Measurements from ENCODE around the gene KLHL18. TPM values are rescaled to one million over a fixed set of nuclear protein-coding genes. Genes with fewer than 3 reads are reported as not detected.

KLHL18 gene
- total RNA-seq, 1 experiment from 2014 or later: 14.1 TPM

DNA sequence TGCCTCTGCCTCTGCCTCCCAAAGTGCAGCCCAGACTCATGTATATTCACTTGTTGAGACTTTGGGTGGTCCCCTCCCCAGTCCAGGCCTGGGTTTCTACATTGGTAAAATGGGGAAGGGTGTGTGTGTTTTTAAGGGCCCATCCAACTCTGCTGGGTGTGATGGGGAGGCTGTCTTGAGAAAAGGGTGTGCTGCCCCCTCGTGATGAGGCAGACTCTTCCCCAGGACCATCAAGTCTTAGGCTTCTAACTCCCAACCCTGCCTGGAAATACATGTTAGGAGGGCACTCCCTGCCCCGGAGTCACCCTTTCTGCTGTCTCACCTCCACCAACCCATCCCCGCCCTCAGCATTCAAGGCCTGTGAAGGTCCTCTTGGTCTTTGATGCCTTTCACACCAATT is 93.6 kb downstream of the KLHL18 start:
- no peak for DNase-seq
- Histone ChIP-seq H3K4me3 (ENCODE audit: insufficient read depth, low read depth, low read length) (no peak overlapping the region), H3K36me3 (replicated peaks; ENCODE audit: control insufficient read depth, insufficient read depth, low read length) (no peaks in the 10 kb centered on the region), H3K27me3 (ENCODE audit: control insufficient read depth, insufficient read depth, low read length) (no peaks in the 10 kb centered on the region)

DNA sequence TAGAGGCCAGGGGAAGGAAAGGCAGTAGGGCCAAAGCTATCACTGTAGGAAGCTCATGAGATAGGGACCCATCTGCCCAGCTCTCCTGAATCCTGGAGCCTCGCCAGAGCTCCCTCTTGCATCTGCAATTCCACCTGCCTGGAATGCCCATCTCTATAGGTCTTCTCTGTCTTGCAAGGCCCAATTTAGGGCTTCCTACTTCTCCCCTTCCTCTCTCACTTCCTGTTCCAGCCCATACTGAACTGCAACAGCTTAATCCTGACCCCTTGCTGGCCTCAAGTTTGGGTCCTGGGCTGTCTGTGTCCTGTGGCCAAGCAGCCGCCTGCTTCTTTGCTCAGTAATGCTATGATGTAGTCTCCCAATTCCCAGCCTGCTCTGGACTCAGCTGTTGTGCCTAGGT is 94.4 kb downstream of the KLHL18 start:
- Histone ChIP-seq H3K4me3 (ENCODE audit: insufficient read depth, low read depth, low read length) (no peak overlapping the region), H3K36me3 (replicated peaks; ENCODE audit: control insufficient read depth, insufficient read depth, low read length) (no peaks in the 10 kb centered on the region), H3K27me3 (ENCODE audit: control insufficient read depth, insufficient read depth, low read length) (no peaks in the 10 kb centered on the region)
- no peak for DNase-seq

DNA sequence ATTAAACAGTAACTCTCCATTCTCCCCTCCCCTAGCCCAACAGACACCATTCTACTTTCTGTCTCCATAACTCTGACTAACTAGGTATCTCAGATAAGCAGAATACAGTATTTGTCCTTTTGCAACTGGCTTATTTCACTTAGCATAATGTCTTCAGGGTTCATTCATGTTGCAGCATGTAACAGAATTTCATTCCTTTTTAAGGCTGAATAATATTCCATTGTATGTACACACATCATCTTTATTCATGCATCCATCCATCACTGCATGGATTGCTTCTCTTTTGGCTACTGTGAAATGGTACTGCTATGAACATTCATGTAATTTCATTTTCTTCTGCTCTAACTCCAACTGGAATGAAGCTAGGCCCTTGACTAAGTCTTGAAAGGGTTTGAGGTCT is 96.1 kb downstream of the KLHL18 start:
- DNase-seq: no peak
- Histone ChIP-seq H3K27me3 (ENCODE audit: control insufficient read depth, insufficient read depth, low read length) (no peaks in the 10 kb centered on the region), H3K4me3 (ENCODE audit: insufficient read depth, low read depth, low read length) (no peak overlapping the region), H3K36me3 (replicated peaks; ENCODE audit: control insufficient read depth, insufficient read depth, low read length) (peaks cover 3% of the 10 kb centered on the region; the same call in 1 of the 2 replicates)

DNA sequence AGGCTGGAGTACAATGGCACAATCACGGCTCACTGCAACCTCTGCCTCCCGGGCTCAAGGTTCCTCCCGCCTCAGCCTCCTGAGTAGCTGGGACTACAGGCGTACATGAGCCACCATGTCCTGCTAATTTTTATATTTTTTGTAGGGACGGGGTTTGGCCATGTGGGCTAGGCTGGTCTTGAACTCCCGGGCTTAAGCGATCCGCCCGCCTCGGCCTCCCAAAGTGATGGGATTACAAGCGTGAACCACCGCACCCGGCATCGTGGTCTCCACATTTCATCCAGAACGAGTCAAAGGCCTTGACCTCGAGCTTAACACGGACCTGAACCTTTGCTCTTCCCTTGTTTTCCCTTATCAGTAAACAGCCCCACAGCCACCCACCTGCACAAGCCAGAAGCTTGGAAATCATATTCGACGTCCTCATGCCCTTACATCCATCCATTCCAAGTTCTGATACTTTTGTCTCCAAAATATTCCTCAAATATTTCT is 96.7 kb downstream of the KLHL18 start:
- Histone ChIP-seq H3K27me3 (ENCODE audit: control insufficient read depth, insufficient read depth, low read length) (no peaks in the 10 kb centered on the region), H3K4me3 (ENCODE audit: insufficient read depth, low read depth, low read length) (peak overlapping the region; percentile 93; the same call in 1 of the 2 replicates)
- DNase-seq: no peak

DNA sequence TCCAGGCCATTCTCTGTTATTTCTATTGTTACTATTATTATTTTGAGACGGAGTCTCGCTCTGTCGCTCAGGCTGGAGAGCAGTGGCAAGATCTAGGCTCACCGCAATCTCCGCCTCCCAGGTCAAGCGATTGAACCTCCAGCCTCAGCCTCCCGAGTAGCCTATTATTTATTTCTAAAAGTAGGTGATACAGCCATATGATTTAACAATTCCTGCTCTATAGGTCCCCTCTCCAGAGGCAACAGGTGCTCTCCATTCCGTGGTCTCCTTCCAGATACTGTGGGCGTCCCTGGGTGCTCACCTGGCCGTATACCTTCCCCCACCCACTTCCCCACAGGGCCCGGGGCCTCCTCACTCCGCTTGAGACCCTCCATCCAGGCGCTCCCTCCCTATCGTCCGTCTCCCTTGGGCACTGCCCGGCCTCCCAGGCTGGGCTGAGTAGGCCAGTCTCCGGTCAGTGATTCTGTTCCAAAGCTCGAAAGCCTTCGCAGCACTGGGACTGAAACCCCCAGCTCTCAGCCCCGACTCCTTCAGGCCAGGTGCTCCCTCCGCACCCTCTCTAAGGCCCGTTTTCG is 97.4 kb downstream of the KLHL18 start:
- Histone ChIP-seq H3K4me3 (ENCODE audit: insufficient read depth, low read depth, low read length) (peak overlapping the region; percentile 93), H3K36me3 (replicated peaks; ENCODE audit: control insufficient read depth, insufficient read depth, low read length) (peaks cover 3% of the 10 kb centered on the region; the same call in 1 of the 2 replicates), H3K27me3 (ENCODE audit: control insufficient read depth, insufficient read depth, low read length) (no peaks in the 10 kb centered on the region)
- no peak for DNase-seq

More for the DNA sequence above, 96.7 kb downstream of the KLHL18 start:
- H3K36me3 ChIP-seq (replicated peaks; ENCODE audit: control insufficient read depth, insufficient read depth, low read length): peaks cover 3% of the 10 kb centered on the region; the same call in 1 of the 2 replicates

DNA sequence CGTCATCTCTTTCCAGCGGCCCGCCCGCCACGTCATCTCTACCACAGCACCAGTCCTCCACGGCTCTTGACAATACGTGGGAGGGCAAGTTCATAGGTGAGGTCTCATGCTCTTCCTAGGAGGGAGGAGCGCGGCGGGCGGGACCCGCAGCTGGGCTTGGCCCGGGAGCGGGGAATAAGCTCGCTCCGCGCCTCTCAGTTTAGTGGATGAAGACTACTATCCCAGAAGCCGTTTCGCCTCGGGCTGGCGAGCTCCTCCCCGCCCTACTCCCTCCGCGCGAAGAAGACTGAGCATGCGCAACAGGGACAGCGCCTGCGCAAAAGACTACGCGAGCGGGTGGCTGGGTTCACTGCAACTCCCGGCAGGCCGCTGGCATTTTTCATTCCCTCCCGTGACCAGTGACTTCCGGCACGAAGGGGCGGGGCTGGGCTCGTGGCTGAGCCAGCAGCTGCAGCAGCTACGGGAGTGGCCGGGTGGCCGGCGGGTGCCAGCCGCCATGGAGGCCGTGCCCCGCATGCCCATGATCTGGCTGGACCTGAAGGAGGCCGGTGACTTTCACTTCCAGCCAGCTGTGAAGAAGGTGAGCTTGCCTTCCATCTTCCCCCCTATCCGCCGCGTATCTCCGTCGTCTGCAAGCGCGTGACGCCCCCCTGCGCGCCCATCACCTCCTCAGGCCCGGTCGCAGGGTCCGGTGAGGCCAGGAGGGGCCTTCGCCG is 98.0 kb downstream of the KLHL18 start, which contains the start of gene PTPN23:
Gene PTPN23, plus strand, starts transcription at position 421 of the 716 bp plus-strand sequence. Its CDS starts 76 bp downstream, at position 497.
- peaks cover 3% of the 10 kb centered on the region; the same call in 1 of the 2 replicates for H3K36me3 ChIP-seq (replicated peaks; ENCODE audit: control insufficient read depth, insufficient read depth, low read length)
- no peaks in the 10 kb centered on the region for H3K27me3 ChIP-seq (ENCODE audit: control insufficient read depth, insufficient read depth, low read length)
- peak; percentile 99 for DNase-seq
- H3K4me3 ChIP-seq (ENCODE audit: insufficient read depth, low read depth, low read length): peak within 1 kb of the TSS; percentile 93

DNA sequence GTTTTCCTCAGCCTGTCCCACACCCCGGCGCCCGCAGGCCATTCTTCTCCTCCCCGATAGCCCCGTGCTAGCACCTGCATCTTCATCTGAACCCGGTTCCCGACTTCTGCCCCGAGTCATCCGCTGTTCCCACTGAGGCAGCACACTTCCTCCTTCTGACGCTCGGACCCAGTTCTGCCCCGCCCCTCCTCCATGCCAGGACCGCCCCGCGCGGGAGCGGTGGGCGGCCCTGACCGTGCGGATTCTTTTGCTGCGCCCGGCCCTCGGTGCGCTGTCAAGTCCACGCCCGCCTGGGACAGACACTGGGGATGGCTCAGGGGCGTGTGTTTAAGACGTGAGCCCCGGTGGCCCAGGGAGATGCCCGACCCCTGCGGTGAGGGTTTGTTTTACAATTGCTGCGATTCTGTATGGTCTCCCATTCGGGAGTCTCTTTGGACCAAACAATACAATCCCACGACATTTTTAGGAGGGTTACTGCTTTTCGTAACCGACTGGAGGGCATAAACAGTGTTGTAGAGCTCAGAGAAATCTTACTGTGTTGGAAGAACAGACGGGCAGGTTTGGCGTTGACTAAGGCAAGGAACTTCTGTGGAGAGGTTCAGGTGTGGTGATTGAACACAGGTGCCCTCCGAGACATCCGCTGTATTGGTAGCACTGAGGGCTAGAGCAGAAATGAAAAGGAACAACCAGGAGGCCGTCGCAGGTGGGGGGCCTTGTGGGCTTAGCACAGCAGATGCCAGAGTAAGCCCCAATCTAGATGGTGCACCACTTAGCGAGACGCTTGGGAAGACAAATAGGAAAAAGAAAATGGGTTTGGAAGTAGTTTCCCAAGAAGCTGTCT is 98.8 kb downstream of the KLHL18 start:
- peak; percentile 95 for DNase-seq
- H3K27me3 ChIP-seq (ENCODE audit: control insufficient read depth, insufficient read depth, low read length): no peaks in the 10 kb centered on the region
- H3K36me3 ChIP-seq (replicated peaks; ENCODE audit: control insufficient read depth, insufficient read depth, low read length): peaks cover 3% of the 10 kb centered on the region; the same call in 1 of the 2 replicates
- peak overlapping the region; percentile 93 for H3K4me3 ChIP-seq (ENCODE audit: insufficient read depth, low read depth, low read length)

DNA sequence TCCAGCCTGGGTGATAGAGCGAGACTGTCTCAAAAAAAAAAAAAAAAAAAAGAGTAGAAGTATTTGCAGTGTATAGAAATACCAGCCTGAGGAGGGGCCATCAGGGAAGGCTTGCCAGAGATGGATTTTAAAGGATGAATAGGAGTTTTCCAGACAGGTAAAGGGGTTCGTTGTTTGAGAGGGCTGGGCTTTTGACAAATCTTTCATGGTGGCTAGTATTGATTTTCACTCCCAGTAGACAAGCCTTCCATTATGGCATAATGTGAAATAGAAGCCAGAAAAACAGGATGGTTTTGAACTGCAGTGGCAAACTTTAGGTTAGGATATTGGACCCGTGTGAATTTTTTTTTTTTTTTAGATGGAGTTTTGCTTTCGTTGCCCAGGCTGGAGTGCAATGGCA is 101.7 kb downstream of the KLHL18 start:
- no peak for DNase-seq
- Histone ChIP-seq H3K27me3 (ENCODE audit: control insufficient read depth, insufficient read depth, low read length) (no peaks in the 10 kb centered on the region), H3K4me3 (ENCODE audit: insufficient read depth, low read depth, low read length) (no peak overlapping the region), H3K36me3 (replicated peaks; ENCODE audit: control insufficient read depth, insufficient read depth, low read length) (peaks cover 3% of the 10 kb centered on the region; the same call in 1 of the 2 replicates)

DNA sequence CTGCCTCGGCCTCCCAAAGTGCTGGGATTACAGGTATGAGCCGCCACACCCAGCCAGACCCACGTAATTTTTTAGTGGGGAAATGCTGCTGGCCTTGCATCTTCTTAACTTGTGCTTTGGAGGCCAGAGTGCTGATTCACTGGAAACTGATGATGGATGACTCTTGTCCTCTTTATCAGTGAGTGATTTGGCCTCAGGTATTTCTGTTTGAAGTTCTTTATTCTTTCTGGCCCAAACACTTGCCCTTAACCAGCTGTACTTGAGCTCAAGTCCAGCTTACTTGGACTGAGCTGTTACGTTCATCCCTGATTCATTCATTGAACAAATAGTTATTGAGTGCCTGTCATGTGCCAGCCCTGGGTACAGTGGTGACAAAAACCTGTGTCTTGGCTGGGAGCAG is 102.3 kb downstream of the KLHL18 start:
- Histone ChIP-seq H3K36me3 (replicated peaks; ENCODE audit: control insufficient read depth, insufficient read depth, low read length) (peaks cover 3% of the 10 kb centered on the region; the same call in 1 of the 2 replicates), H3K27me3 (ENCODE audit: control insufficient read depth, insufficient read depth, low read length) (no peaks in the 10 kb centered on the region), H3K4me3 (ENCODE audit: insufficient read depth, low read depth, low read length) (no peak overlapping the region)
- no peak for DNase-seq

DNA sequence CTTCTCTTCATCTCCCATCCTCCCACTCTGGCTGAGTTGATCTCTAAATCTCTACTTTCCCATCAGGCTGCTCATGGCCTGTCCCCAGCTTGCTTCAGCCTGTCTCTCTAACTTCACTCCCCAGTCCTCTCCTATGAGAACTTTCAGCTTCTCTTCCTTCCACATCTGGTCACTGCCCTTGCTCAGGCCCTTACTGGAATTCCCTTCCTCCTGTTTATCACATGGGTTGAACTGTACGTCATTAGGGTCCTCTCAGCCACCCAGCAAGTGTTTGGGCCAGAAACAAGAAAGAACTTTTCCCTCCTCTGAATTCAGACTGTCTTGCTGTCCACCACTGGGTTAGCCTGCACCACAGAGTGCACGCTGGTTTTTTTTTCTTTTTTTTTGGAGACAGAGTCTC is 103.1 kb downstream of the KLHL18 start:
- H3K36me3 ChIP-seq (replicated peaks; ENCODE audit: control insufficient read depth, insufficient read depth, low read length): peaks cover 3% of the 10 kb centered on the region; the same call in 1 of the 2 replicates
- H3K4me3 ChIP-seq (ENCODE audit: insufficient read depth, low read depth, low read length): no peak overlapping the region
- H3K27me3 ChIP-seq (ENCODE audit: control insufficient read depth, insufficient read depth, low read length): no peaks in the 10 kb centered on the region
- no peak for DNase-seq

DNA sequence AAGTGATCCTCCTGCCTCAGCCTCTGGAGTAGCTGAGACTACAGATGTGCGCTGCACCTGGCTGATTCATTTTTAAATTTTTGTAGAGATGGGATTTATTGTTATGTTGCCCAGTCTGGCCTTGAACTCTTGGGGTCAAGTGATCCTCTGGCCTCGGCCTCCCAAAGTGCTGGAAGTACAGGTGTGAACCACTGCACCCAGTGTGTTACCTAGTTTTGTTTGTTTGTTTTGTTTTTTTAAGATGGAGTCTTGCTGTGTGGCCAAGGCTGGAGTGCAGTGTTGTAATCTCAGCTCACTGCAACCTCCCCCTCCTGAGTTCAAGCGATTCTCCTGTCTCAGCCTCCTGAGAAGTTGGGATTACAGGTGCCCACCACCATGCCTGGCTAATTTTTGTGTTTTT is 110.2 kb downstream of the KLHL18 start:
- no peak for DNase-seq
- Histone ChIP-seq H3K36me3 (replicated peaks; ENCODE audit: control insufficient read depth, insufficient read depth, low read length) (no peaks in the 10 kb centered on the region), H3K27me3 (ENCODE audit: control insufficient read depth, insufficient read depth, low read length) (no peaks in the 10 kb centered on the region), H3K4me3 (ENCODE audit: insufficient read depth, low read depth, low read length) (no peak overlapping the region)

DNA sequence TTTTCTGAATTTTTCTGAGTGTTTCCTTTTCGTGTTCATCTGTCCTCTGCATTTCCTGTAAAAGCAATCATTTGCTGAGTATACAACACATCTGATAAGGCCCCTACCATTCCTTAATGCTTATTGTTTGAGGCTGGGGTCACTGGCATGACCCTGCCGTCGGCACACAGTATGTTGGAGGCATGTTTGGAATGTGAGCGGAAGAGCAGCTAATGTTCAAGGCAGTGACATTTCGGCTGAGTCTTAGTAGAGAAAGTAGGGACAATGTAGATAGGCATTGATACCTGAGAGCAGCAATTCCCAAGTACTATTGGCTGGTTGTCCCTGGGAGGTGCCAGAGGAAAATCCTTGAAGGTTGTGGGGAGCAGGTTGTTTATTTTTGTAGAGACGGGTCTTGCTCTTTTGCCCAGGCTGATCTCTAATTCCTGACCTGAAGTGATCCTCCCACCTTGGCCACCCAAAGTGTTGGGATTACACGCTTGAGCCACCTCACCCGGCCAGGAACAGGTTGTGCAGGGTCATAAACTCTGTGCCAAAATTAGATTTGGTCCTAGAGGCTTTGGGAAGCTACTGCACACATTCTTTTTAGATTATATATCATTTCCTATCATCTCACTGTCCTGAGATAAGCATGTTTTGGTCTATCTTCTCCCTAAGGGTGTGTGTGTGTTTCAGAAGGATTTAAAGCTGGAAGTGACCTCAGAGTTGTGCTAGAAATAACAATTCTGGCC is 111.6 kb downstream of the KLHL18 start:
- Histone ChIP-seq H3K27me3 (ENCODE audit: control insufficient read depth, insufficient read depth, low read length) (no peaks in the 10 kb centered on the region), H3K36me3 (replicated peaks; ENCODE audit: control insufficient read depth, insufficient read depth, low read length) (no peaks in the 10 kb centered on the region), H3K4me3 (ENCODE audit: insufficient read depth, low read depth, low read length) (no peak overlapping the region)
- no peak for DNase-seq

DNA sequence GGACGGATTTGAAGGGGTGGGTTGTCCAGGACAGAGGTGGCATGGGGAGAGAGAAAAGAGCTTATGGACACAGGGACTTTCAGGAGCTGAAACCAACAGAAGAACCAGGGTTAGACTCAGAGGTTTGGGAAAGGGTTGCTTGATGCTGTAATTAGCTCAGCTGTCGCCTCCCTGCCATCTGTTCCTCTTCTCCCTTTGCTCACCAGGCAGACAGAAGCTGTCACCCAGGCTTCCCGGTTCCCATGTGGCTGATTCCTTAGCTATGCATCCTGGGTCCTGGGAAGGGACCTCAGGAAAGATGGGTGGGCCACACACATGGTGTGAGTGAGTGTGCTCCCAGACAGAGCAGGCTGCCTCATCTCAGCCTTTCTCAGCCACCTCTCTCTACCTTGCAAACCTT is 112.1 kb downstream of the KLHL18 start:
- no peaks in the 10 kb centered on the region for H3K36me3 ChIP-seq (replicated peaks; ENCODE audit: control insufficient read depth, insufficient read depth, low read length)
- no peak overlapping the region for H3K4me3 ChIP-seq (ENCODE audit: insufficient read depth, low read depth, low read length)
- DNase-seq: no peak
- no peaks in the 10 kb centered on the region for H3K27me3 ChIP-seq (ENCODE audit: control insufficient read depth, insufficient read depth, low read length)

Data from H7 (cell line).